ENCODE data around the gene MIAT.

DNA sequence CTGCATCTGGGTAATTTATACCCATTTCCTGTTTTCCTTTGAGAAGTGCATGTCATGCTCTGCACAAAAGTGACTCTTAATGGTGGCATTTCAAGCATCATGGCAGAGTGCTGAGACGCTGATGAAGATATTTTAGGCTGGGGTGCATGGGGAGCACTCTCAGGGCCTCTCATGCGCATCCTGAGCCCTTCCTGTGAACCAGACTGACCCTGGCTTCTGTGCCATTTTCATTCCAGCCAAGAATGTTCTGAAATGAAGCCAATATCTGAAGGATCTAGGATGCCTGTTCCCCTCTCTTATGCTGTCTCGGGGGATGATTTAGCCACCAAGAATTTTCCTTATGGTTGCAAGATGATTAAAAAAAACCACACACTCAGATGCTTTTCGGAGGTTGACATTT, 61.5 kb downstream of the MIAT start:
- TF ChIP-seq POLR2AphosphoS5 (IDR thresholded peaks at IDR 0.05; ENCODE audit: borderline replicate concordance, low read depth, low read length), result no peak
- TF ChIP-seq EZH2 (IDR thresholded peaks at IDR 0.05), result no peak
- no peak for TF ChIP-seq FOXP2 (optimal IDR thresholded peaks at IDR 0.05; ENCODE audit: control extremely low read depth, extremely low read length, insufficient read depth)
